HUES48 (cell line): ENCODE results near the gene SPPL2A.
"Not testable (repeated sequence)": the region's sequence is repeated elsewhere in the genome, so short reads cannot be mapped to it uniquely, and the experiment has no call there.

Source experiments
- H3K27ac ChIP-seq: one replicate; pipeline ENCODE4 v1.7.0; 2013; ENCODE audit warnings: low read depth, low read length, inconsistent platforms
- H3K27me3 ChIP-seq: 2 replicates; pipeline ENCODE4 v1.6.1; 2013; ENCODE audit warnings: mild to moderate bottlenecking, low read length; ENCODE audit not compliant: control insufficient read depth, insufficient read depth
- H3K36me3 ChIP-seq: 2 replicates; pipeline ENCODE4 v1.6.1; 2013; ENCODE audit warnings: low read length; ENCODE audit not compliant: control insufficient read depth, insufficient read depth
- H3K4me1 ChIP-seq: 2 replicates; pipeline ENCODE4 v1.6.1; 2013; ENCODE audit warnings: mild to moderate bottlenecking, low read length; ENCODE audit not compliant: control insufficient read depth, insufficient read depth
- H3K4me3 ChIP-seq: 2 replicates; pipeline ENCODE4 v1.5.1; 2013; ENCODE audit warnings: mild to moderate bottlenecking, low read depth, low read length
- H3K9ac ChIP-seq: 2 replicates; pipeline ENCODE4 v1.6.1; 2013; ENCODE audit warnings: mild to moderate bottlenecking, low read depth, low read length, moderate library complexity
- H3K9me3 ChIP-seq: 2 replicates; pipeline ENCODE4 v1.6.1; 2013; ENCODE audit warnings: low read length; ENCODE audit not compliant: control insufficient read depth, insufficient read depth

Gene SPPL2A

GRCh38 chr15:50765195-50765967 is at the start of gene SPPL2A:
Gene SPPL2A (minus strand): TSS chr15:50765706. CDS start chr15:50765533, 173 bp downstream.
- Histone ChIP-seq H3K36me3 (no peaks in the 10 kb centered on the region), H3K4me1 (no peaks in the 10 kb centered on the region), H3K9me3 (no peaks in the 10 kb centered on the region), H3K27me3 (no peaks in the 10 kb centered on the region), H3K27ac (peak within 1 kb of the TSS; percentile 93), H3K4me3 (peak within 1 kb of the TSS; percentile 99), H3K9ac (peak within 1 kb of the TSS; percentile 83)

- H3K36me3 ChIP-seq: no peaks in the 10 kb centered on the region
- H3K4me3 ChIP-seq: no peak overlapping the region
- H3K4me1 ChIP-seq: no peaks in the 10 kb centered on the region
- H3K27me3 ChIP-seq: no peaks in the 10 kb centered on the region
- no peak overlapping the region for H3K9ac ChIP-seq
- H3K9me3 ChIP-seq: no peaks in the 10 kb centered on the region
- no peak overlapping the region for H3K27ac ChIP-seq
These were observed 49.1 kb upstream of the SPPL2A start for GRCh38 chr15:50814634-50815033.

- Histone ChIP-seq H3K9me3 (no peaks in the 10 kb centered on the region), H3K4me3 (no peak overlapping the region), H3K27ac (no peak overlapping the region), H3K9ac (no peak overlapping the region), H3K27me3 (no peaks in the 10 kb centered on the region), H3K36me3 (no peaks in the 10 kb centered on the region), H3K4me1 (no peaks in the 10 kb centered on the region)
These were observed 48.4 kb upstream of the SPPL2A start for GRCh38 chr15:50813865-50814264.

GRCh38 chr15:50813089-50813488 is 47.6 kb upstream of the SPPL2A start:
- no peaks in the 10 kb centered on the region for H3K9me3 ChIP-seq
- H3K4me3 ChIP-seq: no peak overlapping the region
- no peaks in the 10 kb centered on the region for H3K4me1 ChIP-seq
- no peaks in the 10 kb centered on the region for H3K36me3 ChIP-seq
- H3K9ac ChIP-seq: no peak overlapping the region
- H3K27me3 ChIP-seq: no peaks in the 10 kb centered on the region
- no peak overlapping the region for H3K27ac ChIP-seq

GRCh38 chr15:50812181-50812506 is 46.6 kb upstream of the SPPL2A start:
- H3K36me3 ChIP-seq, H3K9me3 ChIP-seq, H3K4me1 ChIP-seq: not testable (repeated sequence)

GRCh38 chr15:50811461-50812180 is 46.1 kb upstream of the SPPL2A start:
- not testable (repeated sequence) for H3K27me3 ChIP-seq, H3K27ac ChIP-seq, H3K9me3 ChIP-seq, H3K36me3 ChIP-seq, H3K4me3 ChIP-seq, H3K9ac ChIP-seq, H3K4me1 ChIP-seq

More at GRCh38 chr15:50812181-50812506, 46.6 kb upstream of the SPPL2A start:
- H3K4me3 ChIP-seq, H3K27ac ChIP-seq, H3K27me3 ChIP-seq, H3K9ac ChIP-seq: not testable (repeated sequence)

GRCh38 chr15:50810128-50810527 is 44.6 kb upstream of the SPPL2A start:
- Histone ChIP-seq H3K4me3 (no peak overlapping the region), H3K36me3 (no peaks in the 10 kb centered on the region), H3K9me3 (no peaks in the 10 kb centered on the region), H3K9ac (no peak overlapping the region), H3K4me1 (no peaks in the 10 kb centered on the region), H3K27me3 (no peaks in the 10 kb centered on the region), H3K27ac (no peak overlapping the region)

GRCh38 chr15:50808728-50809127 is 43.2 kb upstream of the SPPL2A start:
- no peaks in the 10 kb centered on the region for H3K4me1 ChIP-seq
- no peak overlapping the region for H3K9ac ChIP-seq

GRCh38 chr15:50803479-50804180 is 38.1 kb upstream of the SPPL2A start:
- H3K27me3 ChIP-seq: no peaks in the 10 kb centered on the region
- no peak overlapping the region for H3K27ac ChIP-seq
- H3K36me3 ChIP-seq: no peaks in the 10 kb centered on the region

More at GRCh38 chr15:50808728-50809127, 43.2 kb upstream of the SPPL2A start:
- H3K9me3 ChIP-seq: no peaks in the 10 kb centered on the region
- H3K36me3 ChIP-seq: no peaks in the 10 kb centered on the region
- H3K4me3 ChIP-seq: no peak overlapping the region
- H3K27me3 ChIP-seq: no peaks in the 10 kb centered on the region
- H3K27ac ChIP-seq: no peak overlapping the region

GRCh38 chr15:50800715-50801114 is 35.2 kb upstream of the SPPL2A start:
- no peak overlapping the region for H3K27ac ChIP-seq
- no peaks in the 10 kb centered on the region for H3K27me3 ChIP-seq
- no peaks in the 10 kb centered on the region for H3K9me3 ChIP-seq
- no peaks in the 10 kb centered on the region for H3K36me3 ChIP-seq
- H3K4me3 ChIP-seq: no peak overlapping the region
- H3K4me1 ChIP-seq: no peaks in the 10 kb centered on the region
- H3K9ac ChIP-seq: no peak overlapping the region

More at GRCh38 chr15:50803479-50804180, 38.1 kb upstream of the SPPL2A start:
- no peak overlapping the region for H3K4me3 ChIP-seq
- no peaks in the 10 kb centered on the region for H3K9me3 ChIP-seq
- no peaks in the 10 kb centered on the region for H3K4me1 ChIP-seq
- H3K9ac ChIP-seq: no peak overlapping the region

GRCh38 chr15:50798684-50799083 is 33.2 kb upstream of the SPPL2A start:
- H3K4me3 ChIP-seq: no peak overlapping the region
- no peaks in the 10 kb centered on the region for H3K27me3 ChIP-seq
- H3K36me3 ChIP-seq: no peaks in the 10 kb centered on the region
- H3K9ac ChIP-seq: no peak overlapping the region
- no peaks in the 10 kb centered on the region for H3K9me3 ChIP-seq
- H3K4me1 ChIP-seq: no peaks in the 10 kb centered on the region
- no peak overlapping the region for H3K27ac ChIP-seq
